Hippocampal formation (tissue), 2 donors: ENCODE results near the gene NR6A1.
A peak's percentile ranks its signal among the peaks of the same experiment; 100 is the strongest.

Experiments used
- DNase-seq, 2 donors: peaks; one replicate each; lab custom pipeline; 2025; lab: John Stamatoyannopoulos, UW

The NR6A1 gene

GRCh38 chr9:124526174-124526573, 244.9 kb downstream of the NR6A1 start:
- no peak for DNase-seq

- no peak for DNase-seq
These were observed 248.7 kb downstream of the NR6A1 start for GRCh38 chr9:124522121-124523098.

- no peak for DNase-seq
These were observed 250.0 kb downstream of the NR6A1 start for GRCh38 chr9:124521142-124521541.

GRCh38 chr9:124520206-124520596, 250.9 kb downstream of the NR6A1 start:
- peak in 1 of 2 donors; percentile 69 for DNase-seq

DNA sequence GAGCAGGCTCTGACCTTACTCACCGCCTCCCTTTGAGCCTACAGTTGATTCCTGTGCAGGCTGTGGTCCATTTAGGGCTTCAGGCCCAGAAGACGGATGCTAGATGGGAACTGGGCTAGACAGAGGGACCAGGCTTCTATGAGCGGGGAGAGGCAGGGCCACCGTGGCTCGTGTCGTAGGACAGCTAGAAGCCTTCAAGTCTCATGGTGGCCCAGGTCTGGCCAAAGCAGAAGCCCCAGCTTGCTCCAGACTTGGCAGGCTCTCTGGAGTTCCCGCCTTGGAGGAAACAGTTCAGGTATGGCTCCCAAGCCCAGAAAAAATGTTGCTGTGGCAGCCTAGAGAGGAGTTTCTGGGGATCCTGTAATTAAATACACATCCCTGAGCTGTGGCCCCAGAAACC, 253.0 kb downstream of the NR6A1 start:
- DNase-seq, result no peak

GRCh38 chr9:124517600-124517999, 253.5 kb downstream of the NR6A1 start:
- no peak for DNase-seq

GRCh38 chr9:124514874-124515273, 256.2 kb downstream of the NR6A1 start:
- DNase-seq, result no peak

DNA sequence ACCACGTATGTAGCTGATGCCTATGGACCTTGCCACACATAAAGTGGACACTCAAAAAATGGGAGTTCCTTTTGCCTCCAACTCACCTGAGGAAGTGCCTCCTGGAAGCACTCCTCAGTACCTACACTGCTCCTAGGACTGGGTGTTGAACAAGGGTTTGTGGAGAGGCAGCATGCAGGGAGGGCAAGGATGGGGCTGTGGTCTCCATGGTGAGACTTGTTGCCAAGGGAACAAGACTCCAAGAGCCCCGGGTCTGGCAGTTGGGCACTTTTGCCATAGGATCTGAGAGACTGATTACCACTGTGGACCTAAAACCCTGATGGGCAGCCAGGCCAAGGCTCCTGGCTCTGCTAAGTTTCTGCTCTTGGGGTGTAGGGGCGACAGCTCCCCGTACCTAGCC, 257.0 kb downstream of the NR6A1 start:
- no peak for DNase-seq

- DNase-seq, result no peak
These were observed 257.6 kb downstream of the NR6A1 start for GRCh38 chr9:124513376-124513994.

DNA sequence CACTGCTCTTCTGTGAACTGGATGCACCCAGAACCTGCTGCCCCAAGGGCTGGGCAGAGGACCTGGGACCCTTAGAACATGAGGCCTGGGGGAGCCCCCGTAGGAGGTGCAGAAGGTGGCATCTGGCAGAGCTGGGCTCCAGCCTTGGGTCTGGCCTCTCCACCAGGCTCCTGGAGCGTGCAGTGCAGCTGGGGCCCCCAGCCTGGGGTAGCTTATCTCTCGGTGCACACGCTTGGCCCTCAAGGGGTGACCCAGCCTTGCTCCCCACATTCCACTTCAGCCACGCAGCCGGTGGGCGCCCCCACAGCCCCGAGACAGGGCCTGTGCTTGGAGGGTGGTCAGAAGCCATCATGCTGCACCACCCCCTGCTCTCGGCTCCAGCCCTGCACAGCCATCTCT, 258.3 kb downstream of the NR6A1 start:
- DNase-seq, result no peak

DNA sequence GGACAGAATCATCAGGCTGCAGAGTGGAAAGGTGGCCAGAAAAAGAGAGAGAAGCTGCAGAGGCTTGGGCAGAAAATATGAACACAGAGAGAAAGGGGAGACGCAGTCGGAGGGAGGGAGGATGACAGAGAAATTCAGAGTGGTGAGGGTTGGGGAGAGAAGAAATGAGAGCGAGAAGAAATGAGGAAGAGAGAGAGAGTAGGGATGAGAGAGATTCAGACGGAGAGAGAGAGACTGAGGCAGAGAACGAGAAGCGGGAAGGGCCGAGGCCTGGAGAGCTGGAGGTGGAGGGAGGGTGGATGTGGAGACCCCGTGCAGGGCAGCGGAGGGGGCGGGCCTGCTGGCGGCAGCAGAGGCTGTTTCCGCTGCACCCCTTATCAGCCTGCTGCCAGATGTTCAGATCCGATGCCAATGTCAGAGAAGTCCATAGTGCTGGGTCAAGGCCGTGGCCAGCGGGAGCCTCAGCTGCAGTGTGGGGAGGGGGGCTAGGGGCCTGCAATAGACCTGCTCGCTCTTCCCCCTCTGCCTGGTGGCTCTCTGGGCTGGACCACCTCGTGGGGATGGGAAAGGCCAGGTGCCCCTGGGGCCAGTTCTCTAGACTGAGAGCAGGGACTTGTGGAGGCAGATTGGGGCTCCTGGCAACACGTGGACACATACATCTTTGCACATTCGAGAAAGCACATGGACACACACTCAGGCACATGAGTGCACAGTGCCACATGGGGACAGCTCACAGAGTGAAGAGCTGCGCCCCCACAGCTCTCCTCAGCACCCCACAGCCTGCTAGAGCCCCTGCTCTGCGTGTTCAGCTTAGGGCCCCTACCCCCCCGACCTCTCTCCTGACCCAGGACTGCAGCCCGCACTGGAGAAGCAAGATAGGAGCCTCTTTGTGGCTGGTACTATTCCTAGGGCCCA, 259.0 kb downstream of the NR6A1 start:
- no peak for DNase-seq

GRCh38 chr9:124511426-124511840, 259.7 kb downstream of the NR6A1 start:
- DNase-seq, result no peak

DNA sequence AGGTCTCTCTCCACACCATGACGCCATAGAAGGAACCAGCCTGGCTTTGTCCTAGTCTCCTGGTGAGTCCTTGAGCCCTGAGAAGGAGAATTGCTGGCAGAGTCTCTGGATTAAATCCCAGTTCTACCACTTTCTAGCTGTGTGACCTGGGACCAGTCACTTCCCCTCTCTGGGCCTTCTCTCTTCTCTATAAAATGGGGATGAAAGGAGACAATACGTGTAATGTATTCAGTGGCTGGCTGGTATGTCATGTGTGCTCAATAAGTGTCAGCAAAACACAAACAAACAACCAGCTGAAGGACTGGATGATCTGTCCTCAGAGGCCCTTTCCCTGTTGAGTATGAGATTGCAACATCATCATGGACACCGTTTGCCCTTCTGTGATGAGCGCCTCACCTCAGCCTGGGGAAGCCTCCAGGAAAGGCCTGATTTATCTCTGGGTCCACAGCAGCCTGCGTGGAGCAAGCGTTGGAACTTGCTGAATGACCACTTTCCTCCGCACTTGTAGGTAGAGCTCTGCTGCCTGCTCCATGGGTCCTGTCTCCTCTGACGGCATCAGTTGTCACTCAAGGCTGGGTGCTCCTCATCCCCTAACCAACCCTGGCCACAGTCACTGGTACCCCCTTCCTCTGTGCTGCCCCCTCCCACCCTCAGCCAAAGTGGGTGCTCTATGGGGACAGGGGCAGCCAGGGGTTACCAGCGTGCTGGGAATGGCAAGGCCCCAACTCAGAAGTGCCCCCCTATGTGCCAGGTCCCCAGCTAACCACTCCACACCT, 260.3 kb downstream of the NR6A1 start:
- DNase-seq, result no peak

- no peak for DNase-seq
These were observed 263.2 kb downstream of the NR6A1 start for GRCh38 chr9:124507880-124508423.

DNA sequence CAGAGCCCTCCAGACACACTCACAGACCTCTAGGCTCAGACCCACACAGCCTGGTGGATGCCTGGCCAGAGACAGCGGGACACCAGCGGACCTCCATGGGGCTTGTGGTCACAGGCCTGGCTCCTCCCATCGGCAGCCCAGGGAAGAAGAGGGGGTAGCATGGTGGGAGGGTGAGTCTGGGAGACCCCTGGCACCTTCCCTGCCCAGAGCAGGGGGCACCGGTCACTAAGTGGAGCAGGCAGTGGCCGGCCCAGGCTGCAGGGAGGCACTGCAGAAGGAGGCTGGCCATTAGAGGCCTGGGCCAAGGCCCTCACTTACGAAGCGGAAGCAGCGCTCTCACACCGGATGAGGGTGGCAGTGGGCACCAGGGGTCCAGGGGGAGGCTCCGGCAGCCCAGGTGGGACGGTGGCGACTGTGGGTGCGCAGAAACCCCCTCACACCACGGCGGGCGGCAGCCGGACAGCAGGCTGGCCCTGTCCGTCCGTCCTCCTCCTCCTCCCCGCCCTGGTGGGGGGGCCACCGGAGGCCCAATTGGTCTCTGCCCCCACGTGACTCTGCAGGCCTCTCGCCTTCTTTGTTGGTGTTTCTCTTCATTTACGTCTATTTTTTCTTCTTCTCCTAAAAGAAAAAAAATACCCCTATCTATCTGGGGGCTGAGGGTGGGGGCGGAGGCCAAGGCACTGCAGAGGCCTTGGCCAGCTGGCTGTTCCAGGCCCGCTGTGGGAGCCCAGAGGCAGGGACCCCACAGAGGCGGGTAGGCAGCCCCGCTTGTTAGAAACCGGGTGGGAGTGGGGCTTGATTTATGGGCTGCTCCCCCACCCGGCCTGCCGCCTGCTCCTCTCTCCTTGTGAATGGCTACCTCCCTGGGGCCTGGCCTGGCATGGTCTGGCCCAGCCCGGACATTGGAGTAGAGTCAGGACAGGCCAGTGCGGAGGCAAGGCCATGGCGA, 263.9 kb downstream of the NR6A1 start, which contains the start of gene NR5A1:
Gene NR5A1 (minus strand): TSS at position 469 of the 949 bp plus-strand sequence. CDS start 4,004 bp downstream, outside the sequence.
- no peak for DNase-seq

DNA sequence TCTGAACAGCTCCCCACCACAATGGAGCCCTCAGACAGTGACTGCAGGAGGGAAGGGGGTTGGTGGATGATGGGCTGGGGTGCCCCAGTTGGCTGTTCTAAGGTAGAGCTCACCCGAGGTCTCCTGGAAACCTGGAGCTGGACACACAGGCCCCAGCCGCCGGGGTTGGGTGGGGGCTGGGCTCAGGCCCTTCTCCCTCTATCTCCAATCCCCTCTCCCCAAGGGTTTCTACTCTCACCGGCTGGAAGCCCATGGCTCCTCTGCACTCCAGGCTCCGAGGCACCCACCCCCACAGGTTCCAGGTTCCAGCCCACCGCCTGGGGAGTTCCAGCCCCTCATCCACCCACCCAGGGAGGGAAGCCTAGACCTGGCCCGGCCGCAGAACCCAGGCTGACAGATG, 264.7 kb downstream of the NR6A1 start:
- DNase-seq, result no peak

GRCh38 chr9:124505901-124506346, 265.2 kb downstream of the NR6A1 start:
- DNase-seq, result no peak

GRCh38 chr9:124505006-124505900, 265.9 kb downstream of the NR6A1 start:
- no peak for DNase-seq
